HG03095 (cell line): ENCODE results near the gene GCNT1.
"Not testable (repeated sequence)": the region's sequence is repeated elsewhere in the genome, so short reads cannot be mapped to it uniquely, and the experiment has no call there.

Experiments used
- ATAC-seq: cut with Tn5 transposase; IDR thresholded peaks from one replicate; pipeline ENCODE4 v1.9.1; 2021; ENCODE audit warnings: moderate library complexity; ENCODE audit not compliant: unreplicated experiment

GCNT1 gene

GRCh38 chr9:76458903-76459693, at the start of gene GCNT1:
TSS of gene GCNT1 (plus strand) at chr9:76459182. CDS start at chr9:76502382, 43,200 bp downstream.
- peak; percentile 87 for ATAC-seq

GRCh38 chr9:76412638-76413037, 46.3 kb upstream of the GCNT1 start:
- no peak for ATAC-seq

- no peak for ATAC-seq
Measured at GRCh38 chr9:76413658-76414057, 45.3 kb upstream of the GCNT1 start.

GRCh38 chr9:76414661-76415060, 44.3 kb upstream of the GCNT1 start:
- ATAC-seq, result no peak

GRCh38 chr9:76415154-76415553, 43.8 kb upstream of the GCNT1 start:
- no peak for ATAC-seq

- no peak for ATAC-seq
Measured at GRCh38 chr9:76415731-76416130, 43.3 kb upstream of the GCNT1 start.

GRCh38 chr9:76417394-76417793, 41.6 kb upstream of the GCNT1 start:
- ATAC-seq, result no peak

- no peak for ATAC-seq
Measured at GRCh38 chr9:76419782-76420380, 39.1 kb upstream of the GCNT1 start.

GRCh38 chr9:76423216-76424177, 35.5 kb upstream of the GCNT1 start:
- ATAC-seq, result no peak

- ATAC-seq, result no peak
Measured at GRCh38 chr9:76424491-76424890, 34.5 kb upstream of the GCNT1 start.

GRCh38 chr9:76425677-76426453, 33.1 kb upstream of the GCNT1 start:
- no peak for ATAC-seq

- no peak for ATAC-seq
Measured at GRCh38 chr9:76426807-76427419, 32.1 kb upstream of the GCNT1 start.

GRCh38 chr9:76431601-76432000, 27.4 kb upstream of the GCNT1 start:
- ATAC-seq, result no peak

GRCh38 chr9:76433406-76433805, 25.6 kb upstream of the GCNT1 start:
- no peak for ATAC-seq

GRCh38 chr9:76433836-76434235, 25.1 kb upstream of the GCNT1 start:
- ATAC-seq, result no peak

GRCh38 chr9:76434897-76435296, 24.1 kb upstream of the GCNT1 start:
- not testable (repeated sequence) for ATAC-seq

- not testable (repeated sequence) for ATAC-seq
Measured at GRCh38 chr9:76437017-76437699, 21.8 kb upstream of the GCNT1 start.

GRCh38 chr9:76438841-76439588, 20.0 kb upstream of the GCNT1 start:
- peak; percentile 81 for ATAC-seq
